ENCODE measurements around the gene AGPS. TPM values are rescaled to one million over a fixed set of nuclear protein-coding genes. Genes with fewer than 3 reads are reported as not detected.

The AGPS gene
- total and polyA plus RNA-seq, 9 of the 15 experiments (the other 6 are each of a cell fraction or from before 2014, with no cell fraction given), result 15.5 to 211 (median 63.1) TPM

GRCh38 chr2:177545981-177546585, 153.5 kb downstream of the AGPS start:
- Histone ChIP-seq H3K4me2 (ENCODE audit: insufficient read depth, low read length) (no peak overlapping the region), H3K36me3 (ENCODE audit: control insufficient read depth, insufficient read depth, low read length) (no peaks in the 10 kb centered on the region), H3K27me3 (ENCODE audit: control insufficient read depth in 2 of 2, insufficient read depth in 2 of 2, low read length in 2 of 2) (no peaks in the 10 kb centered on the region), H3K79me2 (ENCODE audit: control insufficient read depth, insufficient read depth, low read length) (no peaks in the 10 kb centered on the region), H3K9me1 (ENCODE audit: control insufficient read depth, insufficient read depth, low read length) (no peaks in the 10 kb centered on the region), H2AFZ (ENCODE audit: low read depth, low read length) (no peak overlapping the region), H4K20me1 (replicated peaks; ENCODE audit: control insufficient read depth, insufficient read depth, low read length) (no peaks in the 10 kb centered on the region), H3K27ac (ENCODE audit: extremely low read depth, low read depth, low read length) (no peak overlapping the region), H3K4me3 (no peak overlapping the region), H3K9me3 (replicated peaks; ENCODE audit: control insufficient read depth, insufficient read depth, low read depth, low read length) (peaks cover 3% of the 10 kb centered on the region; the same call in 1 of the 2 replicates), H3K4me1 (replicated peaks in 1 of 2; ENCODE audit: control insufficient read depth in 2 of 2, insufficient read depth in 2 of 2, low read length in 2 of 2) (peaks cover 0 to 6% of the 10 kb centered on the region in 2 experiments; a peak in 2 of 5 replicates), H3K9ac (ENCODE audit: insufficient read depth in 1 of 2, low read depth in 2 of 2, low read length in 2 of 2) (no peak overlapping the region)
- ATAC-seq (no peak), DNase-seq (ENCODE audit: extremely low read depth in 1 of 4, low spot score in 3 of 4) (no peak), FAIRE-seq (no peak)
- POLR2A ChIA-PET, result interaction anchor here (2.3 kb wide), 1 partner anchor 8 kb away, joined by 7 read pairs; no protein-coding TSS in a partner anchor
- CTCF ChIA-PET (ENCODE audit: low intra/inter-chr PET ratio), result no interaction called here
- 82% methylated on average over 10 of the region's 10 CpGs for WGBS (ENCODE audit: insufficient coverage, low coverage, missing lambda C conversion rate)
- BruUV-seq (replicated peaks), result no TSS peak
- intact Hi-C loops (cut with micrococcal nuclease), result no loop called here
- in situ Hi-C loops (cut with MboI), result no loop called here
- TF ChIP-seq RUNX1 (IDR thresholded peaks at IDR 0.05; ENCODE audit: low read depth) (no peak), CBX5 (IDR thresholded peaks at IDR 0.05; ENCODE audit: borderline replicate concordance, low read depth) (0 out of 2 replicates have a peak, but pooled peaks have one; percentile 60), TRIM28 (IDR thresholded peaks at IDR 0.05) (peak; percentile 85), HCFC1 (IDR thresholded peaks at IDR 0.05; ENCODE audit: low read depth, low read length) (no peak), ZNF551 (CRISPR knock-in tag; IDR thresholded peaks at IDR 0.05) (no peak), ZNF165 (CRISPR knock-in tag; IDR thresholded peaks at IDR 0.05; ENCODE audit: borderline replicate concordance) (no peak), TRIM24 (IDR thresholded peaks at IDR 0.05) (peak in 1 of 2 experiments; percentile 38; a peak in 1 of 4 replicates), KDM4B (IDR thresholded peaks at IDR 0.05; ENCODE audit: borderline replicate concordance in 2 of 2, low read depth in 1 of 2) (no peak), POU5F1 (IDR thresholded peaks at IDR 0.05; ENCODE audit: borderline replicate concordance, low read depth, low read length, partially characterized antibody) (no peak), PURB (CRISPR knock-in tag; IDR thresholded peaks at IDR 0.05; ENCODE audit: low read depth) (no peak), CBX3 (IDR thresholded peaks at IDR 0.05; ENCODE audit: borderline replicate concordance in 1 of 2, low read length in 2 of 2) (peak in 1 of 2 experiments; percentile 84; a peak in 2 of 3 replicates), CBX1 (IDR thresholded peaks at IDR 0.05; ENCODE audit: low read depth) (peak; percentile 61; the same call in 1 of the 2 replicates), ELK3 (CRISPR knock-in tag; IDR thresholded peaks at IDR 0.05) (no peak), ZNF609 (CRISPR knock-in tag; IDR thresholded peaks at IDR 0.05; ENCODE audit: borderline replicate concordance) (no peak)
